ENCODE data around the gene ICA1.
A peak's percentile ranks its signal among the peaks of the same experiment; 100 is the strongest.
"Not testable (repeated sequence)": the region's sequence is repeated elsewhere in the genome, so short reads cannot be mapped to it uniquely, and the experiment has no call there.

The ICA1 gene

GRCh38 chr7:8261711-8262695 is at the start of gene ICA1:
ICA1 (minus strand) TSS chr7:8262167; CDS start chr7:8235926, 26,241 bp downstream.
- DNase-seq = peak; percentile 12

DNA sequence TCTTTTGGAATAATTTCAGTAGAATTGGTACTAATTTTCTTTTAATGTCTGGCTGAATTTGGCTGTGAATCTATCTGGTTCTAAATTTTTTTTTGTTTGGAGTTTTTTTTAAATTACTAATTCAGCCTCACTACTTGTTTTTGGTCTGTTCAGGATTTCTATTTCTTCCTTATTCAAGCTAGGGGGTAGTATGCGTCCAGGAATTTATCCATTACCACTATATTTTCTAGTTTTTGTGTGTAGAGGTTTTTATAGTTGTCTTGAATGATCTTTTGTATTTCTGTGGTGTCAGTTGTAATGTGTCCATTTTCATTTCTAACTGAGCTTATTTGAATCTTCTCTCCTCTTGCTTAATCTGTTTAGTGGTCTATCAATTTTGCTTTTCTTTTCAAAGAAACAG is 48.9 kb upstream of the ICA1 start:
- no peak for DNase-seq

DNA sequence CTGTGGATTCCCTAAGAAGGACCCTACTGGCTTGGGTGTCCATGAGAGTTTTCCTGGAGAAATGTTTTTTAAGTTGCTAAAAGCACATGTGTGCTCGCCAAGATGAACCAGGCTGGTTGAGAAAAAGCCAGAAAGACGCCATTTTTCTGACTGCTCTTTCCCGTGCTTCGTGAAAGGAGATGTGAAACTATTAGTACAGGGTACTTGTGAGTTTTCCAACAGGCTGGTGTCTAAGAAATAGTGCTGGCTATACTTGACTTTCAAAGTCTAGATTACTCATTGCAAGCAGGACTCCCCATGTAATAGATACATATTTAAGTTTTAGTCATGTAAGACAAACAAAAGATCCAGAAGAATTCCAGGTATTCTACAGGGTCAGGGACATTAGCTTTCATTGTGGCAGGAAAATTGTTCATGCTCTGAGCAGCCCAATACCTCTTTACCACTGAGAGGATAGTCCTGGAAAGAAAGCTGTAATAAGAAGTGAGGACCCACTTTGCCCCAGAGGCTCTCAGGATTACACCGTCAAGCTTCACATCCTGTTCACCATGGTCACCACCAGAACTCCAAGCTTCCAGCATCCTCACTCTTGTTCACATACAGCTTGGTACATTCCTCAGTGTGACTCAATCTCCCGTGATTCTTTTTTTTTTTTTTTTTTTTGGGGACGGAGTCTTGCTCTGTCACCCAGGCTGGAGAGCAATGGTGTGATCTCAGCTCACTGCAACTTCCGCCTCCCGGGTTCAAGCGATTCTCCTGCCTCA is 43.8 kb upstream of the ICA1 start:
- no peak for DNase-seq

DNA sequence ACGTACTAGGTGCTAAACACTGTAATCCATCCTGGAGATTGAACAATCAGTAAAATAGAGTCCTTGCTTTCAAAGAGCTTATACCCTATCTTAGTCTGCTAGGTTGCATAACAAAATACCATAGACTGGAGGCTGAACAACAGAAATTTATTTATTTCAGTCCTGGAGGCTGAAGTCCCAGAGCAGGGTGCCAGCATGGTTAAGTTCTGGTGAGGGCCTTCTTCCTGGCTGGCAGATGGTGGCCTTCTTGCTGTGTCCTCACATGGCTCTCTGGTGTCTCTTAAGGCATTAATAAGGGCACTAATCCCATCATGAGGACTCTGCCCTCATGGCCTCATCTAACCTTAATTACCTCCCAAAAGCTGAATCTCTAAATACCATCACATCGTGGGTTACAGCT is 43.1 kb upstream of the ICA1 start:
- DNase-seq = no peak

- DNase-seq = no peak
Measured at GRCh38 chr7:8303904-8304528, 42.0 kb upstream of the ICA1 start.

DNA sequence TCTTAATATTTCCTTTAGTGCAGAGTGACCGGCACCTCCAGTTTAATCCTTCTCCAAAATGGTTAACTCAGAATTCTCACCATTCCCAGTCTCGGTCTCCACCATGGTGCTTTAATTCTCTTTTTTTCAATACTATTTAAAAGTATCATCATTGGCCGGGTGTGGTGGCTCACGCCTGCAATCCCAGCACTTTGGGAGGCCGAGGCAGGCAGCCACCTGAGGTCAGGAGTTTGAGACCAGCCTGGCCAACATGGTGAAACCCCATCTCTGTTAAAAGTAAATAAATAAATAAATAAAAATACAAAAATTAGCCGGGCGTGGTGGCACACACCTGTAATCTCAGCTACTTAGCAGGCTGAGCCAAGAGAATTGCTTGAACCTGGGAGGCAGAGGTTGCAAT is 35.1 kb upstream of the ICA1 start:
- DNase-seq = not testable (repeated sequence)

GRCh38 chr7:8296362-8296659 is 34.3 kb upstream of the ICA1 start:
- no peak for DNase-seq

DNA sequence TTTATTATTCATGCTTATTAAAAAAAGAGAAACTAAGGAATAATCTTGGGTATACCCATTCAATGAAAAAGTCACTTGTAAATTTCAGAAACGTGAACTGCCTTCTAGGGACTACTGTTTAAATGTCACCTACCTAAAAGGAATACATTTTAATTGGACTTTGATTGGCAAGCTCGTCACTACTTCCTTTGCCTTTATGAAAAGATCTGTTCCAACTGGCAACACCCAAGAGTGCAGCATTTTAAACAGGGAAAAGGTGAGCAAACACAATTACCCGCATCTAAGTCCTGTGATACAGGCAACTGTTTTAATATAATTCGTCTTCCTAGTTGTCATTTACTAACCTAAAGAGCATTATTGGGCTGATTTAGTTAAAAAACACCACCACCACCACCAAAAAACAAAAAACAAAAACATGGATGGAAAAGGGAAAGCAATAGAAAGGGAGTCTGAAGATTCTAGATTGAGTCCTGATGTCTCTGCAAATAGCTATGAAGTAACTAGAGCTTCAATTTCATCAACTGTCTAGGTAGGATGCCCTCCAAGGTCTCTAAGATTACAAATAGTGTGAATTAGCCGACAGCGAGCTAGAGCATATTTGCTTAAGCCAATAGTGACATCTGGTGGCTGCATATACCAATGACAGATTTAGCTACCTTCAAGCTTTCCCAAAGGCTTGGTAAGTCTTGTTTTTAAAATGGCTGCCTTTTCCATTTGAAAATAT is 33.8 kb upstream of the ICA1 start:
- DNase-seq = peak; percentile 68

GRCh38 chr7:8291397-8292141 is 29.6 kb upstream of the ICA1 start:
- no peak for DNase-seq

DNA sequence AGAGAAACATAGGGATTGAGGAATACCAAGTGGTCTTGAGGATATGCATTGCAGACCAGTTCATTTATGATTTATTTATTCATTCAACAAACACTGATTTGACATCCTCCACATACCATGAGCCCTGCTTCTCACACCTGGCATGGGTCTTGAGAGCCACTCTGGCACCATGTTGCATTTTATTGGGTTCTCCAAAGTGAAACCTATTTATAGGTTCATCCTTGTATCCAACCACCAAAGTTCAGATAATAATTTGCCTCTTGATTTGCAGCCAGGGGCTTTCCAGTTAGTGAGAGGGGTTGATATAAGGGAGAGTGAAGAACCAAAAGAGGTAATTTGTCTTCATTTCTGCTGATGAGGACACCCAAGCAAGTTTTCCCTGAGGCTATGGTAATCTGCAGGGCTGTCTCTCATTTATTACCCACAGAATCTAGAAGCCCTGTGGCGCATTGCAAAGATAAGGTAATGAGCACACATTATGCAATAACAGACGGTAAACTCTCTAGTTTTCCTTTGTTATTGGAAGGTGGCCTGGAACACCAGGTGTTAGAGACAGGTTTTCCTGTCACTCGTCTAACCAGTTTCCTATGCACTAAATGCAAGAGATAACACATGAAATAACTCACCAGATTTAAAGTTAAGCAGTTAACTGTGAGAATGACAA is 28.8 kb upstream of the ICA1 start:
- DNase-seq = no peak

- DNase-seq = no peak
Measured at GRCh38 chr7:8286118-8286517, 24.2 kb upstream of the ICA1 start.

DNA sequence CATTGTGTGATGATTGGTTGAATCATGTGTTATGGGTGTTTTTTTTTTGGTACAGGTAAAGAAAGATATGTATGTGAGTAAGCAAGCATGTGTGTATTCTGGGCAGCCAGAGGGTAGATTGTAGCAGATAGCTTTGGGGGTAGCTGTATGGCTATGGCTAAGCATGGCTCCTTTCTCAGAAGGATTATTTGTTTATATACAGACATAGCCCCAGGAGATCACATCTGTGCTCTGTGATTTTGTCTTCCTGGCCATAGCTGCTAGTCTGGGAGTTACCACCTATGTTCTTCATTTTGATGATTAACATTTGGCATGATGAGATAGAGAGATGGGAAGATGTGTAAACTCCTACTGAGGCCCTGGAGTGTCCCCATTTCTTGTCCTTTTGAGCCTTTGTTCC is 23.2 kb upstream of the ICA1 start:
- DNase-seq = no peak

GRCh38 chr7:8284606-8285005 is 22.6 kb upstream of the ICA1 start:
- DNase-seq = no peak

- DNase-seq = no peak
Measured at GRCh38 chr7:8283968-8284367, 22.0 kb upstream of the ICA1 start.

DNA sequence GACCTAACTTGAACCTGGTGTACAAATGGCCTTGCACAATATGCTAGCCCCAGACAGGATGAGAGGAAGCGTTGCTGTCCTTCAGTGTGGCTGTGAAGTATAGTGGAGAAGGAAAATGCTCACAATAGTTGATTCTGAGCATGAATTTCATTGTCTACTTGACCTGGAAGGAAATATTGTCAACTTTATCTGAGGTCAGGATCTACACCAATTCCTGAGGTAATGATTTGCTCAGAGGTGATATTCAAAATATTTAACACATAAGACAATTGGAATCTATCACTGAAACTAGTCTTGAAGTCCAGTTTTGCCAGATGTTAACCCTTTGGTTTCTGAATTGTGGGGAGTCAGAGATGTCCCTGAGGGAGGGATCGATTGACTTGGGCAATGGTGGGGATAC is 20.9 kb upstream of the ICA1 start:
- DNase-seq = no peak

DNA sequence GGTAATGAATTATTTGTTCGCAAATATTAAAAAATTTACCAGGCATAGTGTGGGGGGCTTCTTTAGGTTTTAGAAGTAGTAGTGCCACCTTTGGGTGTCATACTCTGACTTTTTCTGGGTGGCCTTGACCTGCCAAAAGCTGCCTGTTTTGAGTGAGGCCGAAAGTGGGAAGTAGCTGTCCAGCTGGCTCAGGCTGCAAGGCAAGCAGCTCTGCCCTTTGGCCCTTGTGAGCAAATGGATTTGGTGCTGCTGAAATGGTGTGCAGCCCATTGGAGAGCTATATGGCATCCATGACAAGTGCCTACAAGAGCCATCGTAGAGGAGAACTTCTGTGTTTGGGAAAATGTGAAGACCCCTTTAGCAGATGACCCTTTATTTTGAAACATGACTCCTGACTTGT is 20.2 kb upstream of the ICA1 start:
- no peak for DNase-seq

DNA sequence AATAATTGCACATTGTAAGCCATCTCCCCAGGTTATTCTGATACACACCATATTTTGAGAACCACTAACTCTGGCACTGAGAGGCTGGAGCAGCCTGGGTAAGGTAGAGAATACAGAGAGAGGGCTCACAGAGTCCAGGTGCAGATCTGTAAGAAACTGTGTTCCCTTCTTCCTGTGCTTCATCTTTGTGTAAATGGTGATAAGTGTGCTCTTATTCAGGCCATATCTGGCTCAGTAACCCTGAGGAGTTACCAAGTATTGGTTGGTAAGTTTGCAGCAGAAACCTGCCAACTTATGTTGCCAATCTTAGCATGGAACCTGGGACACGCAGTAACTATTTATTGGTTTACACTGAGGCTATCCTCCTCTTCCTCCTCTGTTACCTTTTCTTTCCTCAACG is 16.2 kb upstream of the ICA1 start:
- DNase-seq = no peak

GRCh38 chr7:8277394-8277982 is 15.5 kb upstream of the ICA1 start:
- no peak for DNase-seq

- DNase-seq = no peak
Measured at GRCh38 chr7:8274589-8274988, 12.6 kb upstream of the ICA1 start.

DNA sequence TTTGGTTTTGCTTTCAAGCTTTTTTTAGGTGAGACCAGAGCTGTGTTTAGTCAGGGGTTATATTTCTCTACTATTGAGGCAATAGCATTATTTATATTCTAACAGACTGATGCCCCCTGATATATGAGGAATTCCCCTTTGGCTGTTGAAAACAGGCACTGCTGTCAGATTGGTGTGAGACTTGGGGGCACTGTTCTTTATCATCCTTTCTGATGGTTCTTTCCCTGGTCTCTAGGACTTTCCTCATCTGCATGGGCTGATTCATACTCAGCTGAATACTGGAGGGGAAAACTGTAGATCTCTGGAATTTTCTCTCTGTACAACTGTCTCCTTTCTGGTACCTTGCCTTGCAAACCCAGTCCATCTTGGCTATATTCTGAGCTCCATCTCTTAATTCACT is 10.0 kb upstream of the ICA1 start:
- no peak for DNase-seq

- no peak for DNase-seq
Measured at GRCh38 chr7:8263048-8263447, 1.1 kb upstream of the ICA1 start.

Measured in fibroblast of skin of right biceps (primary cell).